Bone marrow (tissue), 2 donors: Measurements from ENCODE around the gene ITGA11.
A peak's percentile ranks its signal among the peaks of the same experiment; 100 is the strongest.

Experiments
- DNase-seq, 2 donors: peaks; one replicate each; lab custom pipeline; 2025; lab: John Stamatoyannopoulos, UW

The ITGA11 gene

GRCh38 chr15:68373028-68373427 lies 58.9 kb downstream of the ITGA11 start:
- DNase-seq: no peak

- no peak for DNase-seq
Measured at GRCh38 chr15:68372291-68372811, 59.6 kb downstream of the ITGA11 start.

- DNase-seq: no peak
Measured at GRCh38 chr15:68371851-68372250, 60.1 kb downstream of the ITGA11 start.

- no peak for DNase-seq
Measured at GRCh38 chr15:68371160-68371559, 60.8 kb downstream of the ITGA11 start.

GRCh38 chr15:68370768-68371151 lies 61.2 kb downstream of the ITGA11 start:
- no peak for DNase-seq

GRCh38 chr15:68369931-68370767 lies 61.8 kb downstream of the ITGA11 start:
- DNase-seq: no peak

GRCh38 chr15:68368731-68369435 lies 63.1 kb downstream of the ITGA11 start:
- DNase-seq: no peak

GRCh38 chr15:68367992-68368391 lies 64.0 kb downstream of the ITGA11 start:
- DNase-seq: no peak

- DNase-seq: no peak
Measured at GRCh38 chr15:68367226-68367625, 64.7 kb downstream of the ITGA11 start.

- DNase-seq: no peak
Measured at GRCh38 chr15:68366314-68366713, 65.6 kb downstream of the ITGA11 start.

- no peak for DNase-seq
Measured at GRCh38 chr15:68365770-68366169, 66.2 kb downstream of the ITGA11 start.

- DNase-seq: peak in 1 of 2 donors; percentile 44
Measured at GRCh38 chr15:68365140-68365745, 66.7 kb downstream of the ITGA11 start.

GRCh38 chr15:68364660-68365035 lies 67.3 kb downstream of the ITGA11 start:
- no peak for DNase-seq

GRCh38 chr15:68364028-68364659 lies 67.8 kb downstream of the ITGA11 start:
- DNase-seq: no peak

GRCh38 chr15:68363353-68363752 lies 68.6 kb downstream of the ITGA11 start:
- DNase-seq: no peak

GRCh38 chr15:68362537-68363126 lies 69.3 kb downstream of the ITGA11 start:
- DNase-seq: no peak

GRCh38 chr15:68360721-68361120 lies 71.2 kb downstream of the ITGA11 start:
- DNase-seq: no peak

GRCh38 chr15:68356778-68357177 lies 75.2 kb downstream of the ITGA11 start:
- DNase-seq: no peak

GRCh38 chr15:68354923-68355322 lies 77.0 kb downstream of the ITGA11 start:
- no peak for DNase-seq

GRCh38 chr15:68354268-68354667 lies 77.7 kb downstream of the ITGA11 start:
- DNase-seq: no peak

- DNase-seq: no peak
Measured at GRCh38 chr15:68353421-68354135, 78.4 kb downstream of the ITGA11 start.
